Gastroesophageal sphincter (tissue), 4 donors: ENCODE results near the gene PSRC1. TPM values are rescaled to one million over a fixed set of nuclear protein-coding genes. Genes with fewer than 3 reads are reported as not detected.
A peak's percentile ranks its signal among the peaks of the same experiment; 100 is the strongest.

ENCODE experiments used
- ATAC-seq: fragments of 150-250 bp; one replicate; pipeline ENCODE4 v1.9.1; 2016; ENCODE audit warnings: mild to moderate bottlenecking, moderate library complexity
- H3K27ac ChIP-seq, 4 donors: fragments of 200-600 bp; sonication (generic) in 3 of 4; 1 replicate in 3 of 4; 2 replicates in 1 of 4; pipeline ENCODE4 v1.5.1; 2016 to 2019
- H3K27me3 ChIP-seq: fragments of 200-600 bp; sonication (generic); one replicate; pipeline ENCODE4 v1.5.1; 2019
- H3K36me3 ChIP-seq, 2 donors: fragments of 200-600 bp; sonication (generic); one replicate each; pipeline ENCODE4 v1.5.1; 2019; ENCODE audit warnings: control low read depth in 1 of 2
- H3K4me1 ChIP-seq, 3 donors: fragments of 200-600 bp; sonication (generic); 1 replicate in 2 of 3; 2 replicates in 1 of 3; pipeline ENCODE4 v1.5.1; 2016 to 2019; ENCODE audit warnings: control low read depth in 2 of 3
- H3K4me3 ChIP-seq, 2 donors: fragments of 200-600 bp; sonication (generic); one replicate each; pipeline ENCODE4 v1.5.1; 2019; ENCODE audit warnings: mild to moderate bottlenecking in 1 of 2, moderate library complexity in 1 of 2
- H3K9me3 ChIP-seq, 3 donors: fragments of 200-600 bp; sonication (generic); one replicate each; pipeline ENCODE4 v1.5.1; 2017 to 2019; ENCODE audit warnings: control low read depth in 2 of 3
- CTCF ChIP-seq, 4 experiments: fragments of 200-600 bp in 2 of 4; fragments of 450-650 bp in 2 of 4; sonication (generic) in 1 of 4; IDR thresholded peaks; one replicate each; pipeline ENCODE4 v1.5.1; 2017 to 2019; ENCODE audit warnings: antibody characterized with exemption in 4 of 4, mild to moderate bottlenecking in 2 of 4, moderate library complexity in 2 of 4
- EP300 ChIP-seq: sonication (generic); formaldehyde crosslinking; IDR thresholded peaks from one replicate; pipeline ENCODE4 v1.6.1; 2017; ENCODE audit warnings: antibody characterized with exemption, mild to moderate bottlenecking
- POLR2A ChIP-seq, 2 donors: fragments of 450-650 bp; IDR thresholded peaks; one replicate each; pipeline ENCODE4 v1.6.1; 2017; ENCODE audit warnings: antibody characterized with exemption in 2 of 2, mild to moderate bottlenecking in 2 of 2, moderate library complexity in 1 of 2
- POLR2AphosphoS5 ChIP-seq: sonication (generic); formaldehyde crosslinking; IDR thresholded peaks from one replicate; pipeline ENCODE4 v1.6.1; 2017; ENCODE audit warnings: antibody characterized with exemption
- WGBS, 2 donors: methylation state at CpG; one replicate each; pipeline ENCODE4 v1.1.5; 2018; ENCODE audit warnings: low coverage in 1 of 2; 5-methylcytosine and 5-hydroxymethylcytosine counted together
- total RNA-seq, 4 donors: library from RNA; depleted of rRNA; stranded (reverse); fragments of >200 nt; gene quantifications; one replicate each; pipeline ENCODE4 v1.1.0, GENCODE V29; 2016

Gene PSRC1
- total RNA-seq, 4 donors from 2014 or later, result 6.9 to 26.9 (median 10.3) TPM

- H3K4me1 ChIP-seq, result peaks cover 10 to 63% (median 23%) of the 10 kb centered on the region in 3 donors
- 92 to 100% methylated on average over 4 to 5 of the region's 5 CpGs for WGBS, 2 donors
These were observed 18.9 kb upstream of the PSRC1 start for GRCh38 chr1:109301874-109302273.

GRCh38 chr1:109300650-109301151, 17.8 kb upstream of the PSRC1 start:
- Histone ChIP-seq H3K27ac (peak overlapping the region in 2 of 4 donors; percentile 75 to 80), H3K4me1 (peaks cover 10 to 51% (median 22%) of the 10 kb centered on the region in 3 donors), H3K36me3 (no peaks in the 10 kb centered on the region), H3K4me3 (no peak overlapping the region), H3K9me3 (no peaks in the 10 kb centered on the region), H3K27me3 (no peaks in the 10 kb centered on the region)
- WGBS, 2 donors, result 58 to 85% methylated on average over 2 to 12 of the region's 16 CpGs
- ATAC-seq, result no peak
- TF ChIP-seq EP300 (no peak), CTCF (IDR thresholded peaks at IDR 0.05) (no peak), POLR2A (IDR thresholded peaks at IDR 0.05) (no peak), POLR2AphosphoS5 (no peak)

More at GRCh38 chr1:109301874-109302273, 18.9 kb upstream of the PSRC1 start:
- H3K9me3 ChIP-seq, result no peaks in the 10 kb centered on the region
- no peak overlapping the region for H3K4me3 ChIP-seq
- no peaks in the 10 kb centered on the region for H3K27me3 ChIP-seq
- no peak for TF ChIP-seq EP300
- no peak for TF ChIP-seq CTCF (IDR thresholded peaks at IDR 0.05)
- no peak for TF ChIP-seq POLR2A (IDR thresholded peaks at IDR 0.05)
- TF ChIP-seq POLR2AphosphoS5, result no peak
- no peaks in the 10 kb centered on the region for H3K36me3 ChIP-seq
- no peak for ATAC-seq
- no peak overlapping the region for H3K27ac ChIP-seq

DNA sequence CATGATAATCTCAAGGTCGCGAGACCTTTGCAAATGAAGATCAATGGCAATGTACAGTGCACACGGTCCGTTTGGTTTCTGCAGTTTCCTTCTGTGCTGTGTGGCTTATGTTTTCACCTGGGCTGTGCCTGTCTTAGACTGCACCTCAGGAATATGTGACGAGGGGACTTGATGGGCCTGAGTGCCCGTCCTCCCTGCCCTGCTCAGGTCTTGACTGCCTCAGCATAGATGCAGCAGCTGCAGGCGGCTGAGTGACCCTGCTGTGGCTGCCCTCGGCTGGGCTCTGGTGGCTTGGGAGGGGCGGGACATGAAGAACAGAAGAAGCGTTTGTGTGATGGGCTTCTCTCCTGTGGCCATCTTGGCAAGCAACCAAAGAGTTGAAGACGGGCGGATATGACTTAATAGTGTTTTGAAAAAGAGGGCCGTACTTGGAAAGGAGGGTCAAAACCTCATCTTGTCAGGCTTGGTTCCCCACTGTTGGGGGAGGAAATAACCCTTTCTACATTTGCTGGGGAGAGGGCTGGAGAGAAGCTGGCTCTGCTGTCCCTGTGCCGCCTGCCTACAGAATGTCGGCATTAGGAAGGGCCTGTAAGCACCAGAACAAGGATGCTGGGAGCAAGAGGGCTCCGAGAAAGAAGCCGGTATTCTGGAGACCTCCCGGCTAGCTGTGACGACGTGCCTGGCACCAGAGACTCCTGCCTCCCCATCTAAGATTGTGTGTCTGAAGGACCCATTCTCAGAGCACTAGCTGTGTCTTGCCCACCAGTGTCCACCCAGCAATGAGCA, 16.8 kb upstream of the PSRC1 start:
- WGBS, 2 donors, result 52 to 59% methylated on average over 4 to 7 of the region's 20 CpGs
- H3K36me3 ChIP-seq, result no peaks in the 10 kb centered on the region
- H3K9me3 ChIP-seq, result no peaks in the 10 kb centered on the region
- H3K4me1 ChIP-seq, result peaks cover 5 to 42% (median 19%) of the 10 kb centered on the region in 3 donors
- H3K4me3 ChIP-seq, result no peak overlapping the region
- peak; percentile 29 for ATAC-seq
- peak overlapping the region in 3 of 4 donors; percentile 67 to 80 (median 75) for H3K27ac ChIP-seq
- H3K27me3 ChIP-seq, result no peaks in the 10 kb centered on the region
- TF ChIP-seq POLR2AphosphoS5 (no peak), EP300 (no peak), CTCF (IDR thresholded peaks at IDR 0.05) (no peak), POLR2A (IDR thresholded peaks at IDR 0.05) (no peak)

GRCh38 chr1:109298666-109299557, 16.0 kb upstream of the PSRC1 start:
- 27 to 31% methylated on average over 5 to 7 of the region's 11 CpGs for WGBS, 2 donors

More at GRCh38 chr1:109298666-109299557, 16.0 kb upstream of the PSRC1 start:
- Histone ChIP-seq H3K36me3 (no peaks in the 10 kb centered on the region), H3K27ac (peak overlapping the region; percentile 9 to 80 (median 71)), H3K9me3 (no peaks in the 10 kb centered on the region), H3K4me3 (no peak overlapping the region), H3K27me3 (no peaks in the 10 kb centered on the region), H3K4me1 (peaks cover 5 to 33% (median 15%) of the 10 kb centered on the region in 3 donors)
- TF ChIP-seq POLR2A (IDR thresholded peaks at IDR 0.05), result no peak
- no peak for TF ChIP-seq CTCF (IDR thresholded peaks at IDR 0.05)
- no peak for TF ChIP-seq POLR2AphosphoS5
- TF ChIP-seq EP300, result no peak
- ATAC-seq, result peak; percentile 55
